GM23338 (cell line): Measurements from ENCODE around the gene TBKBP1. TPM values are rescaled to one million over a fixed set of nuclear protein-coding genes. Genes with fewer than 3 reads are reported as not detected.

Source experiments
- ATAC-seq: fragments of 200-7000 bp; cut with Tn5 transposase; 3 replicates; pipeline ENCODE4 v1.9.1; 2020
- DNase-seq: peaks from one replicate; pipeline ENCODE4 v3.0.0-alpha.2; 2015; ENCODE audit warnings: low spot score
- H2AFZ ChIP-seq: fragments of 200-600 bp; sonication (generic); 2 replicates; pipeline ENCODE4 v1.8.0; 2016; ENCODE audit warnings: antibody characterized with exemption, mild to moderate bottlenecking, moderate library complexity
- H3F3A ChIP-seq: fragments of 200-600 bp; sonication (generic); replicated peaks from 2 replicates; pipeline ENCODE4 v1.8.0; 2017; ENCODE audit warnings: antibody characterized with exemption, mixed run types, low read depth
- H3K27ac ChIP-seq: fragments of 200-600 bp; sonication (generic); 2 replicates; pipeline ENCODE4 v1.6.1; 2016; ENCODE audit warnings: low read depth
- H3K27me3 ChIP-seq: fragments of 200-600 bp; sonication (generic); 2 replicates; pipeline ENCODE4 v1.8.0; 2016; ENCODE audit warnings: mild to moderate bottlenecking, mixed run types, moderate library complexity; ENCODE audit not compliant: insufficient read depth
- H3K36me3 ChIP-seq: fragments of 200-600 bp; sonication (generic); 2 replicates; pipeline ENCODE4 v1.8.0; 2016; ENCODE audit warnings: mild to moderate bottlenecking; ENCODE audit not compliant: insufficient read depth
- H3K4me1 ChIP-seq: fragments of 200-600 bp; sonication (generic); 2 replicates; pipeline ENCODE4 v1.8.0; 2016; ENCODE audit warnings: mild to moderate bottlenecking, moderate library complexity; ENCODE audit not compliant: insufficient read depth
- H3K4me2 ChIP-seq: fragments of 200-600 bp; sonication (generic); 2 replicates; pipeline ENCODE4 v1.7.1; 2017; ENCODE audit warnings: mixed run types
- H3K4me3 ChIP-seq: fragments of 200-600 bp; sonication (generic); 2 replicates; pipeline ENCODE4 v1.6.1; 2016; ENCODE audit warnings: mixed run types
- H3K79me2 ChIP-seq: fragments of 200-600 bp; sonication (generic); replicated peaks from 2 replicates; pipeline ENCODE4 v1.8.0; 2017; ENCODE audit warnings: mild to moderate bottlenecking; ENCODE audit not compliant: insufficient read depth
- H3K9me2 ChIP-seq: fragments of 200-600 bp; sonication (generic); 2 replicates; pipeline ENCODE4 v1.8.0; 2017; ENCODE audit not compliant: insufficient read depth
- H4K20me1 ChIP-seq: fragments of 200-600 bp; sonication (generic); replicated peaks from 2 replicates; pipeline ENCODE4 v1.8.0; 2017; ENCODE audit warnings: mild to moderate bottlenecking; ENCODE audit not compliant: insufficient read depth
- H3K27ac Mint-ChIP-seq: 2 replicates; pipeline ENCODE4 v1.8.0; 2020; ENCODE audit warnings: inconsistent platforms, mild to moderate bottlenecking, moderate library complexity, mixed read lengths
- H3K27me3 Mint-ChIP-seq: 3 replicates; pipeline ENCODE4 v1.8.0; 2022; ENCODE audit warnings: low read depth, mild to moderate bottlenecking, moderate library complexity, mixed read lengths, inconsistent platforms; ENCODE audit not compliant: insufficient read depth, poor library complexity
- H3K36me3 Mint-ChIP-seq: 3 replicates; pipeline ENCODE4 v1.8.0; 2021; ENCODE audit warnings: low read depth, mild to moderate bottlenecking, inconsistent platforms, moderate library complexity, mixed read lengths
- H3K4me1 Mint-ChIP-seq: 3 replicates; pipeline ENCODE4 v1.8.0; 2020; ENCODE audit warnings: mild to moderate bottlenecking, inconsistent platforms, mixed read lengths
- H3K4me3 Mint-ChIP-seq: 3 replicates; pipeline ENCODE4 v1.8.0; 2021; ENCODE audit warnings: moderate library complexity, mild to moderate bottlenecking, inconsistent platforms, mixed read lengths
- H3K9me3 Mint-ChIP-seq: 3 replicates; pipeline ENCODE4 v1.8.0; 2020; ENCODE audit warnings: moderate library complexity, mild to moderate bottlenecking, inconsistent platforms, mixed read lengths
- CREB1 ChIP-seq: fragments of 250-450 bp; sonication (Bioruptor Pico); IDR thresholded peaks from 2 replicates; pipeline ENCODE4 v1.5.0; 2020; ENCODE audit warnings: low read depth, mild to moderate bottlenecking, moderate library complexity
- CTCF ChIP-seq, 2 experiments: fragments of 200-600 bp in 1 of 2; sonication (generic) in 1 of 2; conservative IDR thresholded peaks; 2 replicates each; pipeline versions ENCODE4 v1.5.1 to v1.6.1; 2016 to 2017; ENCODE audit warnings: antibody characterized with exemption in 2 of 2, low read depth in 2 of 2, mild to moderate bottlenecking in 2 of 2, moderate library complexity in 1 of 2
- ETS1 ChIP-seq: IDR thresholded peaks from 2 replicates; pipeline ENCODE4 v1.6.1; 2016; ENCODE audit warnings: antibody characterized with exemption
- EZH2 ChIP-seq: fragments of 200-600 bp; sonication (generic); IDR thresholded peaks from one replicate; pipeline ENCODE4 v1.8.0; 2017; ENCODE audit warnings: antibody characterized with exemption, mild to moderate bottlenecking, low read depth; ENCODE audit not compliant: unreplicated experiment
- JUNB ChIP-seq: IDR thresholded peaks from one replicate; pipeline ENCODE4 v1.6.1; 2016; ENCODE audit warnings: antibody characterized with exemption; ENCODE audit not compliant: unreplicated experiment
- NANOG ChIP-seq: IDR thresholded peaks from 2 replicates; pipeline ENCODE4 v1.6.1; 2016; ENCODE audit warnings: antibody characterized with exemption, borderline replicate concordance
- POLR2AphosphoS5 ChIP-seq: IDR thresholded peaks from 2 replicates; pipeline ENCODE4 v1.6.1; 2016; ENCODE audit warnings: antibody characterized with exemption, low read depth
- REST ChIP-seq: IDR thresholded peaks from one replicate; pipeline ENCODE4 v1.6.1; 2018; ENCODE audit warnings: antibody characterized with exemption; ENCODE audit not compliant: unreplicated experiment
- STAT1 ChIP-seq: IDR thresholded peaks from one replicate; pipeline ENCODE4 v1.6.1; 2016; ENCODE audit warnings: antibody characterized with exemption; ENCODE audit not compliant: unreplicated experiment
- ZNF331 ChIP-seq: fragments of 250-450 bp; sonication (Bioruptor Pico); IDR thresholded peaks from 2 replicates; pipeline ENCODE4 v1.5.0; 2020; ENCODE audit warnings: low read depth, mild to moderate bottlenecking, moderate library complexity
- ZNF462 ChIP-seq: fragments of 250-450 bp; sonication (Bioruptor Pico); IDR thresholded peaks from 2 replicates; pipeline ENCODE4 v1.5.0; 2020; ENCODE audit warnings: mild to moderate bottlenecking, moderate library complexity
- polyA plus RNA-seq: library from polyadenylated mRNA; unstranded; fragments of >200 nt; fragmentation: Nextera tagmentation; extraction: Ambion mirVana; gene quantifications from 2 replicates; pipeline ENCODE4 v1.2.1, GENCODE V29; 2016
- total RNA-seq: library from RNA; depleted of rRNA; stranded (reverse); fragments of >200 nt; shearing (Covaris generic); gene quantifications from 2 replicates; pipeline ENCODE4 v1.2.3, GENCODE V29; 2014

TBKBP1 gene
- total and polyA plus RNA-seq, 2 experiments from 2014 or later = 2.5 to 12.1 TPM

- peak; percentile 85 for TF ChIP-seq CREB1 (CRISPR knock-in tag)
- peak; percentile 75 for TF ChIP-seq POLR2AphosphoS5
Observed at GRCh38 chr17:47649153-47649971, 44.6 kb upstream of the TBKBP1 start, which contains the start of gene KPNB1 (continued).

- H3K27ac Mint-ChIP-seq = peak overlapping the region; percentile 98
- Histone ChIP-seq H3K4me2 (peak overlapping the region; percentile 62), H3F3A (peaks cover 29% of the 10 kb centered on the region), H3K9me2 (no peaks in the 10 kb centered on the region), H4K20me1 (peaks cover 37% of the 10 kb centered on the region), H3K79me2 (peaks cover 61% of the 10 kb centered on the region), H3K27me3 (no peaks in the 10 kb centered on the region), H3K27ac (peak overlapping the region; percentile 88; the same call in 1 of the 2 replicates), H3K4me3 (peak overlapping the region; percentile 77), H3K36me3 (peaks cover 39% of the 10 kb centered on the region), H2AFZ (no peak overlapping the region), H3K4me1 (peaks cover 19% of the 10 kb centered on the region)
- no peaks in the 10 kb centered on the region; the same call in 2 of the 3 replicates for H3K9me3 Mint-ChIP-seq
- peak; percentile 59 for DNase-seq
- ATAC-seq = peak; percentile 1; the same call in 2 of the 3 replicates
- peaks cover 48% of the 10 kb centered on the region for H3K36me3 Mint-ChIP-seq
- peaks cover 26% of the 10 kb centered on the region for H3K4me1 Mint-ChIP-seq
- peak overlapping the region; percentile 92 for H3K4me3 Mint-ChIP-seq
- H3K27me3 Mint-ChIP-seq = peaks cover 16% of the 10 kb centered on the region
- TF ChIP-seq EZH2 = no peak
- no peak for TF ChIP-seq POLR2AphosphoS5
- no peak for TF ChIP-seq CTCF (conservative IDR thresholded peaks at IDR 0.05; ENCODE audit: low read depth in 2 of 2)
- no peak for TF ChIP-seq STAT1
- no peak for TF ChIP-seq REST
- TF ChIP-seq JUNB = no peak
- no peak for TF ChIP-seq ZNF331
- TF ChIP-seq ETS1 = no peak
- TF ChIP-seq ZNF462 (CRISPR knock-in tag) = no peak
- no peak for TF ChIP-seq NANOG
Observed at GRCh38 chr17:47649972-47650524, 43.9 kb upstream of the TBKBP1 start.
